Heart left ventricle (tissue), 11 donors: ENCODE data around the gene ZNF354C. TPM values are rescaled to one million over a fixed set of nuclear protein-coding genes. Genes with fewer than 3 reads are reported as not detected.

Experiments used
- polyA plus RNA-seq, 2 donors: library from polyadenylated mRNA; stranded (reverse); fragments of 200-250 nt; gene quantifications; one replicate each; pipeline ENCODE4 v1.2.3, GENCODE V29; 2013
- total RNA-seq, 9 donors: library from RNA; depleted of rRNA in 2 of 9; stranded (reverse); fragments of >200 nt in 2 of 9; fragmentation: NEBNext Ultra II Directional in 3 of 9; extraction: Animal tissue kit (Norgen Biotek cat#: 25700) in 3 of 9; gene quantifications; one replicate each; pipeline versions ENCODE4 v1.1.0 to v1.2.4, GENCODE V29; 2016 to 2023
- donor health status: ischemic (EF 13 %, LVEDD 7.1; RV severe dilation, severe dysfunction).
- donor health status: healthy with polysubstance abuse.
- donor health status: DM: no; HTN: yes; CAD: no.
- donor health status: DM: no; HTN: no; CAD: no.
- donor health status: ischemic (EF 25% LVEDD 5.7; RV mildly dilated, moderate dysfunction).
- donor health status: healthy.
- donor health status: DM: yes; HTN: yes; CAD: no.
- donor health status: PGD.
- donor health status: nonischemic (EF 23%, LVEDD 6.1; RV moderate dilation, normal function).

The ZNF354C gene
- total and polyA plus RNA-seq, 11 donors = 1.3 to 5.7 (median 3.9) TPM

Other genes starting within 250 kb of the ZNF354C start
- 10 to 100 TPM in 2 of 9 donors, 1 to 10 TPM in 7; 5.2 to 11.9 (median 7.6) TPM for gene ZNF354B, start 200.4 kb upstream of the ZNF354C start, total RNA-seq
- 1 to 10 TPM; 3.5 to 5.3 TPM for gene ZNF354B, start 200.4 kb upstream of the ZNF354C start, polyA plus RNA-seq
- 1 to 10 TPM in 6 of 9 donors, under 1 TPM in 3; 0.49 to 1.6 (median 1.2) TPM for gene ZFP2, start 164.5 kb upstream of the ZNF354C start, total RNA-seq
- gene ZFP2, start 164.5 kb upstream of the ZNF354C start, polyA plus RNA-seq = under 1 TPM; 0.32 to 0.61 TPM
- gene ZNF454, start 119.2 kb upstream of the ZNF354C start, total RNA-seq = 1 to 10 TPM; 1.3 to 3.4 (median 1.8) TPM
- gene ZNF454, start 119.2 kb upstream of the ZNF354C start, polyA plus RNA-seq = 1 to 10 TPM; 1.5 to 1.8 TPM
- gene GRM6, start 65.1 kb upstream of the ZNF354C start, total RNA-seq = not detected
- under 1 TPM in 1 of 2 donors, not detected in 1; 0.04 TPM for gene GRM6, start 65.1 kb upstream of the ZNF354C start, polyA plus RNA-seq
- 1 to 10 TPM; 2.8 to 4.5 (median 3.3) TPM for gene ZNF879, start 36.6 kb upstream of the ZNF354C start, total RNA-seq
- 1 to 10 TPM; 2.3 to 2.8 TPM for gene ZNF879, start 36.6 kb upstream of the ZNF354C start, polyA plus RNA-seq